HepG2 (cell line): ENCODE results near the gene ATG2B. TPM values are rescaled to one million over a fixed set of nuclear protein-coding genes. Genes with fewer than 3 reads are reported as not detected.

Experiments used
- ATAC-seq: fragments of 200-7000 bp; cut with Tn5 transposase; 3 replicates; pipeline ENCODE4 v1.9.1; 2020; ENCODE audit warnings: mild to moderate bottlenecking, moderate library complexity
- BruUV-seq: library from RNA; stranded (reverse); fragments of 400-500 nt; replicated peaks from 2 replicates; lab custom pipeline; 2021; lab: Mats Ljungman, UMichigan
- CTCF ChIA-PET: fragments of 300-600 bp; formaldehyde crosslinking; extraction: SDS; loops from one replicate; lab custom pipeline; 2021; ENCODE audit warnings: low total read pairs, inconsistent platforms, low intra/inter-chr PET ratio; lab: Yijun Ruan, JAX
- POLR2A ChIA-PET: fragments of 350-600 bp; sonication (Branson Sonifier 250); formaldehyde crosslinking; loops from one replicate; lab custom pipeline; 2020; ENCODE audit warnings: antibody characterized with exemption, inconsistent platforms; lab: Yijun Ruan, JAX
- DNase-seq: peaks from one replicate; pipeline ENCODE4 v3.0.0-alpha.2; 2015; ENCODE audit warnings: low spot score
- FAIRE-seq: peaks from 3 replicates; lab custom pipeline; 2011; peaks lifted over from hg19 to GRCh38; lab: Jason Lieb, UNC
- H2AFZ ChIP-seq: one replicate; pipeline ENCODE4 v1.6.1; 2011; ENCODE audit warnings: low read length, inconsistent platforms
- H3K27ac ChIP-seq: fragments of 300-600 bp; 3 replicates; pipeline ENCODE4 v1.8.0; 2011; ENCODE audit warnings: mixed run types, mild to moderate bottlenecking, mixed read lengths, low read length, inconsistent platforms; ENCODE audit not compliant: insufficient read depth; ENCODE audit errors: extremely low read length
- H3K27me3 ChIP-seq, 2 experiments: fragments of 200-600 bp in 1 of 2; 2 replicates in 1 of 2; 3 replicates in 1 of 2; pipeline versions ENCODE4 v1.6.0 to v1.8.0; 2011; ENCODE audit warnings: low read length in 2 of 2, mild to moderate bottlenecking in 2 of 2, moderate library complexity in 2 of 2, inconsistent platforms in 1 of 2; ENCODE audit not compliant: insufficient read depth in 2 of 2, control insufficient read depth in 1 of 2
- H3K36me3 ChIP-seq, 2 experiments: fragments of 200-600 bp in 1 of 2; replicated peaks in 1 of 2; 2 replicates in 1 of 2; 3 replicates in 1 of 2; pipeline versions ENCODE4 v1.5.1 to v1.8.0; 2011; ENCODE audit warnings: low read length in 2 of 2, inconsistent platforms in 1 of 2; ENCODE audit not compliant: insufficient read depth in 2 of 2, control insufficient read depth in 1 of 2
- H3K4me1 ChIP-seq: 2 replicates; pipeline ENCODE4 v1.5.1; 2012; ENCODE audit warnings: low read length, inconsistent platforms; ENCODE audit not compliant: insufficient read depth
- H3K4me2 ChIP-seq: 2 replicates; pipeline ENCODE4 v1.6.0; 2011; ENCODE audit warnings: low read depth, low read length, inconsistent platforms
- H3K4me3 ChIP-seq, 3 experiments: fragments of 200-600 bp in 1 of 3; sonication (generic), shearing (Covaris generic) in 1 of 3; replicated peaks in 1 of 3; 2 replicates each; pipeline ENCODE4 v1.5.1; 2011 to 2016; ENCODE audit warnings: low read length in 3 of 3, inconsistent platforms in 2 of 3, low read depth in 2 of 3, mild to moderate bottlenecking in 2 of 3, control low read depth in 1 of 3, mixed read lengths in 1 of 3; ENCODE audit not compliant: insufficient read depth in 1 of 3
- H3K79me2 ChIP-seq: one replicate; pipeline ENCODE4 v1.6.1; 2011; ENCODE audit warnings: low read length, inconsistent platforms; ENCODE audit not compliant: insufficient read depth
- H3K9ac ChIP-seq: 2 replicates; pipeline ENCODE4 v1.6.0; 2011; ENCODE audit warnings: mild to moderate bottlenecking, low read depth, low read length, inconsistent platforms; ENCODE audit not compliant: insufficient read depth
- H3K9me3 ChIP-seq: 2 replicates; pipeline ENCODE4 v1.5.1; 2012; ENCODE audit warnings: mild to moderate bottlenecking, low read length
- H4K20me1 ChIP-seq: 2 replicates; pipeline ENCODE4 v1.6.0; 2011; ENCODE audit warnings: inconsistent platforms, mild to moderate bottlenecking, low read length, moderate library complexity; ENCODE audit not compliant: insufficient read depth
- AHDC1 ChIP-seq: sonication (generic); formaldehyde crosslinking; IDR thresholded peaks from 2 replicates; pipeline ENCODE4 v1.5.1; 2020; ENCODE audit warnings: mild to moderate bottlenecking, missing genetic modification reagents, borderline replicate concordance
- ETV6 ChIP-seq: sonication (generic); formaldehyde crosslinking; conservative IDR thresholded peaks from 2 replicates; pipeline ENCODE4 v1.4.0; 2020; ENCODE audit warnings: missing genetic modification reagents
- GABPA ChIP-seq, 2 experiments: IDR thresholded peaks; 2 replicates each; pipeline ENCODE4 v1.6.1; 2011 to 2016; ENCODE audit warnings: low read depth in 2 of 2, low read length in 1 of 2, missing biosample characterization in 1 of 2, missing genetic modification characterization in 1 of 2
- IKZF1 ChIP-seq: fragments of 450-650 bp; IDR thresholded peaks from 2 replicates; pipeline ENCODE4 v1.7.1; 2016
- MTA1 ChIP-seq: sonication (generic); formaldehyde crosslinking; IDR thresholded peaks from 2 replicates; pipeline ENCODE4 v1.4.0; 2020; ENCODE audit warnings: missing genetic modification reagents, mild to moderate bottlenecking, borderline replicate concordance
- RNF2 ChIP-seq: fragments of 450-650 bp; conservative IDR thresholded peaks from 2 replicates; pipeline ENCODE4 v1.6.1; 2016; ENCODE audit warnings: low read depth
- SP2 ChIP-seq: sonication (generic); formaldehyde crosslinking; IDR thresholded peaks from 2 replicates; pipeline ENCODE4 v1.5.1; 2020; ENCODE audit warnings: mild to moderate bottlenecking, missing genetic modification reagents
- ZNF10 ChIP-seq: sonication (generic); formaldehyde crosslinking; IDR thresholded peaks from 2 replicates; pipeline ENCODE4 v1.4.0; 2020; ENCODE audit warnings: mild to moderate bottlenecking, low read depth, missing genetic modification reagents, borderline replicate concordance
- ZNF331 ChIP-seq: sonication (generic); formaldehyde crosslinking; IDR thresholded peaks from 2 replicates; pipeline ENCODE4 v1.4.0; 2020; ENCODE audit warnings: missing genetic modification reagents
- ZNF569 ChIP-seq: sonication (generic); formaldehyde crosslinking; IDR thresholded peaks from 2 replicates; pipeline ENCODE4 v1.5.0; 2020; ENCODE audit warnings: mild to moderate bottlenecking, missing genetic modification reagents, moderate library complexity, borderline replicate concordance
- ZSCAN9 ChIP-seq: IDR thresholded peaks from 2 replicates; pipeline ENCODE4 v1.6.1; 2016; ENCODE audit warnings: borderline replicate concordance
- WGBS: methylation state at CpG from one replicate; pipeline ENCODE4 v1.1.6; 2017; ENCODE audit warnings: low lambda C conversion rate; 5-methylcytosine and 5-hydroxymethylcytosine counted together
- in situ Hi-C: cut with HindIII; loops from 2 replicates; pipeline ENCODE4 v1.10.0; 2017; ENCODE audit warnings: low pct_unique_long_range_greater_than_20kb; ENCODE audit not compliant: extremely low pct_ligation_motif_present
- intact Hi-C: fragments of 100-400 bp; cut with micrococcal nuclease; formaldehyde crosslinking; loops from one replicate; pipeline ENCODE4 v1.10.0; 2022; ENCODE audit not compliant: unreplicated experiment
- polyA plus RNA-seq, 8 experiments: library from polyadenylated mRNA; depleted of rRNA in 3 of 8; stranded (reverse) in 7 of 8; unstranded in 1 of 8; fragments of >200 nt; fragmentation: Illumina TruSeq in 4 of 8; extraction: Trizol in 4 of 8; gene quantifications; 2 replicates each; pipeline versions ENCODE4 v1.2.1 to v1.2.3, GENCODE V29; 2011 to 2016; ENCODE audit warnings: low read depth in 4 of 8, missing spikeins in 1 of 8, mixed read lengths in 1 of 8; ENCODE audit not compliant: insufficient read depth in 1 of 8
- total RNA-seq, 5 experiments: library from RNA; depleted of rRNA; stranded (reverse); fragments of >200 nt; fragmentation: Illumina TruSeq; extraction: Trizol; gene quantifications; 2 replicates each; pipeline ENCODE4 v1.2.3, GENCODE V29; 2016; ENCODE audit warnings: low read depth in 1 of 5

ATG2B gene
- total and polyA plus RNA-seq, 2 of the 13 experiments (the other 11 are each of a cell fraction or from before 2014, with no cell fraction given) = 7.4 to 7.5 TPM

- TF ChIP-seq AHDC1 (no peak), RNF2 (no peak), ZNF10 (no peak)
Measured at GRCh38 chr14:96238676-96239265, 124.4 kb downstream of the ATG2B start (continued).

- POLR2A ChIA-PET = no interaction called here
Measured at GRCh38 chr14:96237641-96238040, 125.5 kb downstream of the ATG2B start.

More at GRCh38 chr14:96237641-96238040, 125.5 kb downstream of the ATG2B start:
- TF ChIP-seq ZNF569 (CRISPR knock-in tag) = no peak
- no peak for TF ChIP-seq SP2 (CRISPR knock-in tag)
- no peak for TF ChIP-seq ZSCAN9 (CRISPR knock-in tag)
- TF ChIP-seq IKZF1 = no peak
- TF ChIP-seq MTA1 (CRISPR knock-in tag) = no peak
- no peak for TF ChIP-seq ZNF331 (CRISPR knock-in tag)
- no peak for TF ChIP-seq ETV6
- TF ChIP-seq GABPA (IDR thresholded peaks at IDR 0.05; ENCODE audit: low read depth, low read length) = no peak
- TF ChIP-seq GABPA (CRISPR knock-in tag; IDR thresholded peaks at IDR 0.05; ENCODE audit: low read depth) = no peak
- TF ChIP-seq, all 625 proteins: peak for 0
- no peak for FAIRE-seq
- Histone ChIP-seq H3K36me3 (no peaks in the 10 kb centered on the region), H3K9me3 (no peaks in the 10 kb centered on the region), H3K4me3 (no peak overlapping the region), H3K27ac (no peak overlapping the region), H3K27me3 (0 out of 5 replicates have a peak, but pooled peaks cover 0 to under 1% of the 10 kb centered on the region in 2 experiments), H3K4me2 (no peak overlapping the region), H2AFZ (no peak overlapping the region), H4K20me1 (no peaks in the 10 kb centered on the region), H3K4me1 (no peaks in the 10 kb centered on the region), H3K79me2 (no peaks in the 10 kb centered on the region), H3K9ac (no peak overlapping the region)
- in situ Hi-C loops (no loop called here), intact Hi-C loops (no loop called here)
- no TSS peak for BruUV-seq
- WGBS = 0% methylated on average over 1 of the region's 2 CpGs
- CTCF ChIA-PET = no interaction called here
- DNase-seq = no peak
- ATAC-seq = no peak
